WTC11 (cell line): ENCODE data around the gene MGAT3.

Experiments
- ATF2 ChIP-seq: sonication (generic); formaldehyde crosslinking; IDR thresholded peaks from 2 replicates; pipeline ENCODE4 v1.8.1; 2022; ENCODE audit warnings: low read depth, missing genetic modification reagents, borderline replicate concordance
- KAT7 ChIP-seq: sonication (generic); formaldehyde crosslinking; IDR thresholded peaks from 2 replicates; pipeline ENCODE4 v1.8.1; 2023; ENCODE audit warnings: missing genetic modification reagents, mild to moderate bottlenecking, borderline replicate concordance
- NR1H2 ChIP-seq: sonication (generic); formaldehyde crosslinking; IDR thresholded peaks from 2 replicates; pipeline ENCODE4 v1.9.0; 2021; ENCODE audit warnings: mild to moderate bottlenecking, moderate library complexity, missing genetic modification reagents
- NR2C2 ChIP-seq: sonication (generic); formaldehyde crosslinking; IDR thresholded peaks from 2 replicates; pipeline ENCODE4 v1.8.0; 2022; ENCODE audit warnings: mild to moderate bottlenecking, missing genetic modification reagents
- PREB ChIP-seq: sonication (generic); formaldehyde crosslinking; IDR thresholded peaks from 2 replicates; pipeline ENCODE4 v1.8.1; 2022; ENCODE audit warnings: mild to moderate bottlenecking, missing genetic modification reagents, moderate library complexity, borderline replicate concordance
- SMAD4 ChIP-seq: sonication (generic); formaldehyde crosslinking; IDR thresholded peaks from 2 replicates; pipeline ENCODE4 v1.8.0; 2022; ENCODE audit warnings: mild to moderate bottlenecking, missing genetic modification reagents
- ZNF232 ChIP-seq: sonication (generic); formaldehyde crosslinking; IDR thresholded peaks from 2 replicates; pipeline ENCODE4 v1.8.0; 2022; ENCODE audit warnings: mild to moderate bottlenecking, missing genetic modification reagents
- ZNF423 ChIP-seq: fragments of 250-450 bp; sonication (Bioruptor Pico); IDR thresholded peaks from 2 replicates; pipeline ENCODE4 v2.1.2; 2022; ENCODE audit warnings: mild to moderate bottlenecking, moderate library complexity
- TF ChIP-seq, protein P1 (sequence below): fragments of 200-600 bp; IDR thresholded peaks from 2 replicates; pipeline ENCODE4 v1.8.0; 2022; ENCODE audit warnings: antibody characterized with exemption
- TF ChIP-seq, protein P2 (sequence below): sonication (generic); formaldehyde crosslinking; IDR thresholded peaks from 2 replicates; pipeline ENCODE4 v1.8.0; 2023; ENCODE audit warnings: missing genetic modification reagents
- TF ChIP-seq, protein P3 (sequence below): sonication (generic); formaldehyde crosslinking; conservative IDR thresholded peaks from 2 replicates; pipeline ENCODE4 v1.8.1; 2022; ENCODE audit warnings: mild to moderate bottlenecking, missing genetic modification reagents
- TF ChIP-seq, protein P4 (sequence below): sonication (generic); formaldehyde crosslinking; IDR thresholded peaks from 2 replicates; pipeline ENCODE4 v1.8.0; 2022; ENCODE audit warnings: mild to moderate bottlenecking, missing genetic modification reagents

- no peak for TF ChIP-seq NR2C2 (CRISPR knock-in tag)
- TF ChIP-seq, protein P1, sequence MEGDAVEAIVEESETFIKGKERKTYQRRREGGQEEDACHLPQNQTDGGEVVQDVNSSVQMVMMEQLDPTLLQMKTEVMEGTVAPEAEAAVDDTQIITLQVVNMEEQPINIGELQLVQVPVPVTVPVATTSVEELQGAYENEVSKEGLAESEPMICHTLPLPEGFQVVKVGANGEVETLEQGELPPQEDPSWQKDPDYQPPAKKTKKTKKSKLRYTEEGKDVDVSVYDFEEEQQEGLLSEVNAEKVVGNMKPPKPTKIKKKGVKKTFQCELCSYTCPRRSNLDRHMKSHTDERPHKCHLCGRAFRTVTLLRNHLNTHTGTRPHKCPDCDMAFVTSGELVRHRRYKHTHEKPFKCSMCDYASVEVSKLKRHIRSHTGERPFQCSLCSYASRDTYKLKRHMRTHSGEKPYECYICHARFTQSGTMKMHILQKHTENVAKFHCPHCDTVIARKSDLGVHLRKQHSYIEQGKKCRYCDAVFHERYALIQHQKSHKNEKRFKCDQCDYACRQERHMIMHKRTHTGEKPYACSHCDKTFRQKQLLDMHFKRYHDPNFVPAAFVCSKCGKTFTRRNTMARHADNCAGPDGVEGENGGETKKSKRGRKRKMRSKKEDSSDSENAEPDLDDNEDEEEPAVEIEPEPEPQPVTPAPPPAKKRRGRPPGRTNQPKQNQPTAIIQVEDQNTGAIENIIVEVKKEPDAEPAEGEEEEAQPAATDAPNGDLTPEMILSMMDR = no peak
- TF ChIP-seq NR1H2 (CRISPR knock-in tag) = no peak
- TF ChIP-seq, protein P2, sequence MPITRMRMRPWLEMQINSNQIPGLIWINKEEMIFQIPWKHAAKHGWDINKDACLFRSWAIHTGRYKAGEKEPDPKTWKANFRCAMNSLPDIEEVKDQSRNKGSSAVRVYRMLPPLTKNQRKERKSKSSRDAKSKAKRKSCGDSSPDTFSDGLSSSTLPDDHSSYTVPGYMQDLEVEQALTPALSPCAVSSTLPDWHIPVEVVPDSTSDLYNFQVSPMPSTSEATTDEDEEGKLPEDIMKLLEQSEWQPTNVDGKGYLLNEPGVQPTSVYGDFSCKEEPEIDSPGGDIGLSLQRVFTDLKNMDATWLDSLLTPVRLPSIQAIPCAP (CRISPR knock-in tag) = no peak
- TF ChIP-seq, protein P3, sequence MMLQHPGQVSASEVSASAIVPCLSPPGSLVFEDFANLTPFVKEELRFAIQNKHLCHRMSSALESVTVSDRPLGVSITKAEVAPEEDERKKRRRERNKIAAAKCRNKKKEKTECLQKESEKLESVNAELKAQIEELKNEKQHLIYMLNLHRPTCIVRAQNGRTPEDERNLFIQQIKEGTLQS (CRISPR knock-in tag) = no peak
- TF ChIP-seq, protein P4, sequence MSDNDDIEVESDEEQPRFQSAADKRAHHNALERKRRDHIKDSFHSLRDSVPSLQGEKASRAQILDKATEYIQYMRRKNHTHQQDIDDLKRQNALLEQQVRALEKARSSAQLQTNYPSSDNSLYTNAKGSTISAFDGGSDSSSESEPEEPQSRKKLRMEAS (CRISPR knock-in tag) = no peak
- no peak for TF ChIP-seq KAT7 (CRISPR knock-in tag)
- TF ChIP-seq ZNF232 (CRISPR knock-in tag) = no peak
- no peak for TF ChIP-seq ATF2 (CRISPR knock-in tag)
- TF ChIP-seq SMAD4 (CRISPR knock-in tag) = no peak
- no peak for TF ChIP-seq PREB (CRISPR knock-in tag)
- TF ChIP-seq ZNF423 = no peak
Observed at GRCh38 chr22:39536711-39537110, 79.9 kb downstream of the MGAT3 start.
